Cardiac atrium fibroblast (primary cell): ENCODE measurements around the gene DYNC1I1. TPM values are rescaled to one million over a fixed set of nuclear protein-coding genes. Genes with fewer than 3 reads are reported as not detected.

Source experiments
- total RNA-seq: library from RNA; depleted of rRNA; stranded (reverse); fragments of >200 nt; gene quantifications from 2 replicates; pipeline ENCODE4 v1.2.3, GENCODE V29; 2015

Gene DYNC1I1
- 0.81 TPM in 1 of 2 replicates, not detected in the other for total RNA-seq

GRCh38 chr7:95772298-95772770 lies at the start of gene DYNC1I1:
TSS of gene DYNC1I1 (plus strand) at chr7:95772554. CDS start at chr7:95804730, 32,176 bp downstream.

Other genes starting within 250 kb of the DYNC1I1 start
- gene PDK4, start 176.0 kb upstream of the DYNC1I1 start, total RNA-seq, result 42.9 and 115 TPM in 2 replicates